ENCODE data around the gene FAR2. TPM values are rescaled to one million over a fixed set of nuclear protein-coding genes. Genes with fewer than 3 reads are reported as not detected.

FAR2 gene
- total RNA-seq (2022; extraction: Qiagen RNA extraction) = 0.11 to 0.20 TPM (median 0.17 TPM) in 3 of 5 replicates, not detected in the others

GRCh38 chr12:29148911-29149690 is at the start of gene FAR2:
Gene FAR2 (plus strand): TSS chr12:29149278. CDS start chr12:29270450, 121,172 bp downstream.

GRCh38 chr12:29380536-29381523 is 231.8 kb downstream of the FAR2 start, which contains the start of gene ERGIC2:
Gene ERGIC2 (minus strand): TSS chr12:29381172. CDS start chr12:29371633, 9,539 bp downstream.

Other genes starting within 250 kb of the FAR2 start
- 66.7 to 80.0 TPM (median 74.3 TPM) in 5 replicates for gene ERGIC2, start 231.9 kb downstream of the FAR2 start, total RNA-seq (2022; extraction: Qiagen RNA extraction)